Metanephros (tissue), 1 donor: ENCODE results near the gene FAAH2. TPM values are rescaled to one million over a fixed set of nuclear protein-coding genes. Genes with fewer than 3 reads are reported as not detected.

Source experiments
- total RNA-seq: library from RNA; depleted of rRNA; stranded (reverse); fragments of >200 nt; gene quantifications from one replicate; pipeline ENCODE4 v1.2.3, GENCODE V29; 2014

Gene FAAH2, protein sequence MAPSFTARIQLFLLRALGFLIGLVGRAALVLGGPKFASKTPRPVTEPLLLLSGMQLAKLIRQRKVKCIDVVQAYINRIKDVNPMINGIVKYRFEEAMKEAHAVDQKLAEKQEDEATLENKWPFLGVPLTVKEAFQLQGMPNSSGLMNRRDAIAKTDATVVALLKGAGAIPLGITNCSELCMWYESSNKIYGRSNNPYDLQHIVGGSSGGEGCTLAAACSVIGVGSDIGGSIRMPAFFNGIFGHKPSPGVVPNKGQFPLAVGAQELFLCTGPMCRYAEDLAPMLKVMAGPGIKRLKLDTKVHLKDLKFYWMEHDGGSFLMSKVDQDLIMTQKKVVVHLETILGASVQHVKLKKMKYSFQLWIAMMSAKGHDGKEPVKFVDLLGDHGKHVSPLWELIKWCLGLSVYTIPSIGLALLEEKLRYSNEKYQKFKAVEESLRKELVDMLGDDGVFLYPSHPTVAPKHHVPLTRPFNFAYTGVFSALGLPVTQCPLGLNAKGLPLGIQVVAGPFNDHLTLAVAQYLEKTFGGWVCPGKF
- total RNA-seq, result 10.5 TPM

DNA sequence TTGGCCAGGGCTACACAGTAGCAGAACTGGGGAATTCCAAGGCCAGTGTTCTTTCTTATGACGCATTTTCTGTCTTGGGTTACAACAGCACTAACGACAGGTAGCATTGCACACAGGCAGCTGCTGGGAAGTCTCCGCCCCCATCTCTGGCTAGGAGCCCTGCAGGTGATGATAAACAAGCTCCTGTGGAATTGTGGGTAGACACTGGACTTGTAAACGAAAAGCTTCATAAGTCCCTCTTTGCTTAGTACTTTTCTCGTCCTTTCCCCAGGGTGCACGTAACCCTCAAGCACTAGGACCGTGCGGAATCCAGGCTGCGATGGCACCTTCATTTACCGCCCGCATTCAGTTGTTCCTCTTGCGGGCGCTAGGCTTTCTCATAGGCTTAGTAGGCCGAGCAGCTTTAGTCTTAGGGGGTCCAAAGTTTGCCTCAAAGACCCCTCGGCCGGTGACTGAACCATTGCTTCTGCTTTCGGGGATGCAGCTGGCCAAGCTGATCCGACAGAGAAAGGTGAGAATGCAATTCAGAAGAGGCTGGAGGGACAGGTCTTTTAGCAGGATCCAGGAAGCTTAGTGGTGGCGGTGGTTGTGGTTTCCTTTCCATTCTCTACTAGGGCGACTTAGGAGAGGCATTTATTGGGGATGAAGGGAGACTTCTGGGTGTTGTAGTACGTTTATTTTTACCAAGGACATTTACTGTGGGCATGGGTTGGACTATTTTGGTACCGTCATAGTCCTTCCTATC is at the start of gene FAAH2:
TSS of gene FAAH2 (plus strand) at position 200 of the 745 bp plus-strand sequence. CDS start at position 320, 120 bp downstream.

Other genes with a start within 250 kb of the FAAH2 start
- gene SPIN2B, start 165.2 kb upstream of the FAAH2 start, total RNA-seq, result 10.6 TPM
- gene SPIN2A, start 149.3 kb upstream of the FAAH2 start, total RNA-seq, result 5.2 TPM